Mucosa of stomach (tissue), 1 donor: Measurements from ENCODE around the gene CAMSAP2.

Source experiments
- H3K27me3 ChIP-seq: one replicate; pipeline ENCODE4 v1.7.0; 2013; ENCODE audit warnings: mild to moderate bottlenecking, low read length; ENCODE audit not compliant: control insufficient read depth, insufficient read depth
- H3K36me3 ChIP-seq: one replicate; pipeline ENCODE4 v1.7.0; 2013; ENCODE audit warnings: low read length; ENCODE audit not compliant: control insufficient read depth, insufficient read depth
- H3K4me1 ChIP-seq: one replicate; pipeline ENCODE4 v1.7.0; 2013; ENCODE audit warnings: mild to moderate bottlenecking, low read length; ENCODE audit not compliant: control insufficient read depth, insufficient read depth
- H3K4me3 ChIP-seq: one replicate; pipeline ENCODE4 v1.7.0; 2013; ENCODE audit warnings: low read length
- H3K9ac ChIP-seq: one replicate; pipeline ENCODE4 v1.7.0; 2013; ENCODE audit warnings: mild to moderate bottlenecking, low read length, moderate library complexity
- H3K9me3 ChIP-seq: one replicate; pipeline ENCODE4 v1.7.0; 2013; ENCODE audit warnings: mild to moderate bottlenecking, low read length, moderate library complexity; ENCODE audit not compliant: control insufficient read depth
- donor health status: Pancreatic carcinoma.

The CAMSAP2 gene

DNA sequence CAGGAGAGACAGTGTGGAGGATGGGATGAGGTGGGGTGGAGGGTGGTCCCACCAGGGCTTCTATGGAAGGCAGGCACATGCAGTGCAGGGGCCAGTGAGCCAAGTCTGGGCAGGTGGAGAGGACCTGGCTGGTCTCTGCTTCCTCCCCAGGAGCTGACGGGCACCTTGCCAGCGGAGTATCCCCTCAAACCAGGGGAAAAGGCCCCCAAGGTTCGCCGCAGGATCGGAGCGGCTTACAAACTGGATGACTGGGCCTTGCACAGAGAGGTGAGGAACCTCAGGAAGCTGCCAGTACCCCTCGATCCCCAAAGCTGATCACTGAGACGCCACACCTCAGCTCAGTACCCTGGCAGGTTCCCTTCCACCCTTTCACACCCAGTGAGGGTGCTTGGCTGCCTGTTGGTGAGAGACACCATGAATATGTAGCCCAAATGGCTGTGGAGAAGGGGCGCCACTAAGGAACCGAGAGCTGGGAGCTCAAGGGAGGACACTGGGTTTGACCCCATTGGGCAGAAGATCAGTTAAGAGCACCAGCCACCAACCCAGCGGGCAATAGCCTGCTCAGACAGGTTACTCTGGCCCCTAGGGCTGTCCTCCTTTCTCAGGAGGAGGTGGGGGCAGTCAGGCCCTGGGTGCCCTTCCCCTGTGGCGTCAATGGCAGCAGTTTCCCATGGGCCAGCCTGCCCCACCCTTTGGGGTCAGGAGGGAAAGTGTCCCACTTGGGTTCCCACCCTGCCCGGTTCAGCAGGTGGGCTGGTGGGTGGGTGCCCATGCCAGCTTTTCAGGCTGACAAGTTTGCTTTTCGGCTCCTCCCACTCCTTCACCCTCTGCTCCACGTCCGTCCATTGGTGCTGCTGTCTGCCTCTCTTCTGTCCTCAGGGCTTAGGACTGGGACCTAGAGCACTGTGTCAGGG lies 161.5 kb downstream of the CAMSAP2 start:
- Histone ChIP-seq H3K9me3 (no peaks in the 10 kb centered on the region), H3K9ac (no peak overlapping the region), H3K27me3 (no peaks in the 10 kb centered on the region), H3K4me1 (peaks cover 72% of the 10 kb centered on the region), H3K36me3 (peaks cover 32% of the 10 kb centered on the region), H3K4me3 (no peak overlapping the region)

DNA sequence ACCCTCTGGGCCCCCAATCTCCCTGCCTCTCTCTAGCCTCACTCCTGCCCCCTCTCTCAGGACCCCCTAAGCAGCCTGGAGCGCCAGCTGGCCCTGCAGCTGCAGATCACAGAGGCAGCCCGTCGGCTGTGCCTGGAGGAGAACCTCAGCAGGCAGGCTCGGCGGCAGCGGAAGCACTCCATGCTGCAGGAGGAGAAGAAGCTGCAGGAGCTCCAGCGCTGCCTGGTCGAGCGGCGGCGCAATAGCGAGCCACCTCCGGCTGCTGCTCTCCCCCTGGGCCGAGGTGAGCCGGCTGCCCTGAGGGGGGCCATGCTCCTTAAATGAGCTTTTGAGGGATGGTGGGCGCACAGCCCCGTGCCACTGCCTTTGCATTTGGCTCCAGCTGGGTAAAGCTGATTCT lies 162.2 kb downstream of the CAMSAP2 start:
- no peak overlapping the region for H3K4me3 ChIP-seq
- H3K9me3 ChIP-seq: no peaks in the 10 kb centered on the region
- H3K4me1 ChIP-seq: peaks cover 79% of the 10 kb centered on the region
- no peaks in the 10 kb centered on the region for H3K27me3 ChIP-seq
- no peak overlapping the region for H3K9ac ChIP-seq
- H3K36me3 ChIP-seq: peaks cover 32% of the 10 kb centered on the region

DNA sequence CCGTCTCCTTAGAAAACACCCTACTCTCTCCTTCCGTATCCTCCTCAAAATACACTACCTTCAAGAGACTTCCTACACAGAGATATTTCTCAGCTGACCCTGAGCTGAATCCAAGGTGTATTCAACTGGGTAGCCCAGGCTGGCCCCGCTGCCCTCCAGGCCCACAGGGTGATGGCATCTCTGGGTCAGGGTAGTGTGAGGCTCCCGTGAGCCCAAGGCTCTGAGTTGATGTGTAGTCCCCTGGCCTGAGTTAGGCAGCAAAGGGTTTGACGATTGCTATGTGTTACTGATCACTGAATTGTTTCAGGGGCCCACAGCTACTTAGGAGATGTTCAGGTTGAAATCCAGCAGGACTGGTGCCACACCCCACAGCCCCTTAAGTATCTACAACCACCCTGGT lies 162.7 kb downstream of the CAMSAP2 start:
- H3K9ac ChIP-seq: no peak overlapping the region
- H3K4me1 ChIP-seq: peaks cover 83% of the 10 kb centered on the region
- peaks cover 32% of the 10 kb centered on the region for H3K36me3 ChIP-seq
- H3K4me3 ChIP-seq: no peak overlapping the region
- H3K27me3 ChIP-seq: no peaks in the 10 kb centered on the region
- no peaks in the 10 kb centered on the region for H3K9me3 ChIP-seq

DNA sequence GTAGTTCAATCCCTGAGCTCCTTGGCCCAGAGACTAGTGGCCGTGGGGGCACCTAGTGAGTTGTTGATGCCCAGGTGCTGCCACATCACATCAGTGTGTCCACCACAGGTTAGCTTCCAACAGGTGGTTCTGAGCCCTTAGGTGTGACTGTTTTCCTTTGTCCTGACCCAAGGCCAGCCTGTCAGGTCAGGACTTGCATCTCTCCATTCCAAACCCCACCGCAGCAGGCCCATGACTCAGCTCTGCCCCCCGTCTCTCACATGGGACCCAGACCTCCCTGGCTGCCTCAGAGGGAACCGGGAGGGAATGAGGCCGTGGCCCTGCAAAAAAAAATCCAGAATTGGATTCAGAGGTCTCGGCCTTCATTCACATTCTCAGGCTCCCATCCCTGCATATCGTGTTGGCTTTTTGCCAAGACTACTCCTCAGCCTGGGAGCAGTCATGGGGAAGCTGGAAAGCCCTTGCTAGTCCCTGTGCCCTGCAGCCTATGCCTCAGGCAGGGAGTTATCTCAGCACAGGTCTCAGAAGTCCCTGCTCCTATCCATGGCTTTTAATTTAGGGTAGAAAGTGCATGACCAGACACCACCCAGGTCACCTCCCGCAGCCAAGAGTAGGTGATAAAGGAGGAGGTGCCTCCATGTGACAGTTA lies 163.2 kb downstream of the CAMSAP2 start:
- H3K27me3 ChIP-seq: no peaks in the 10 kb centered on the region
- H3K36me3 ChIP-seq: peaks cover 38% of the 10 kb centered on the region
- no peak overlapping the region for H3K4me3 ChIP-seq
- no peak overlapping the region for H3K9ac ChIP-seq
- no peaks in the 10 kb centered on the region for H3K9me3 ChIP-seq
- H3K4me1 ChIP-seq: peaks cover 89% of the 10 kb centered on the region

DNA sequence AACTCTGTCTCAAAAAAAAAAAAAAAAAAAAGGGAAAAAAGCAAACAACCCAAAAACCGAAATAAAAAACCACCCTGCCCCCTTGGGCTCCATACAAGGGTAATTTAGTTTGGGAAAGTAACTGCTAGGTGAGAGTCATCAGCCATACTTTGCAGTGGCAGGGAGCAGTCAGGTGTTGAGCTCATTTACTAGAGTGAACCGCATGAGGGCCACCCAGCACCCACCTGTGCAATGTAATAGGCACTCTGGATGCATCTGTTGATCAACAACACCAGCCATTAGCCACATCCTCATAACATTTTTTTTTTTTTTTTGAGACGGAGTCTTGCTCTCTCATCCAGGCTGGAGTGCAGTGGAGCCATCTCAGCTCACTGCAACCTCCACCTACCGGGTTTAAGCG lies 165.1 kb downstream of the CAMSAP2 start:
- Histone ChIP-seq H3K4me1 (peaks cover 89% of the 10 kb centered on the region), H3K36me3 (peaks cover 35% of the 10 kb centered on the region), H3K9ac (no peak overlapping the region), H3K9me3 (no peaks in the 10 kb centered on the region), H3K4me3 (no peak overlapping the region), H3K27me3 (no peaks in the 10 kb centered on the region)

DNA sequence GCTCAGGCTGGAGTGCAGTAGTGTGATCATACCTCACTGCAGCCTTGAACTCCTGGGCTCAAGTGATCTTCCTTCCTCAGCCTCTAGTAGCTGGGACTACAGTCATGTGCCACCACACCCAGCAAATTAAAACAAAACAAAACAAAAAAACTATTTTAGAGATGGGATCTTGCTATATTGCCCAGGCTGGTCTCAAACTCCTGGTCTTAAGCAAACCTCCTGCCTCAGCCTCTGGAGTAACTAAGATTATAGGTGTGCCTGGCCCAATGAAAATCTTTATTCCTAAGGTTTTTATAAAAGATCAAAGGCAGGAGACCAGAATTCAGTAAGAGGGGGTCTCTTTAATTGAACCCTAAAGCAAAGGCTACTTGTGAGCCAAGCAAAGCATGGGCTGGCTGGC lies 166.1 kb downstream of the CAMSAP2 start:
- no peak overlapping the region for H3K9ac ChIP-seq
- no peaks in the 10 kb centered on the region for H3K9me3 ChIP-seq
- peaks cover 37% of the 10 kb centered on the region for H3K36me3 ChIP-seq
- no peak overlapping the region for H3K4me3 ChIP-seq
- H3K27me3 ChIP-seq: no peaks in the 10 kb centered on the region
- peaks cover 89% of the 10 kb centered on the region for H3K4me1 ChIP-seq

DNA sequence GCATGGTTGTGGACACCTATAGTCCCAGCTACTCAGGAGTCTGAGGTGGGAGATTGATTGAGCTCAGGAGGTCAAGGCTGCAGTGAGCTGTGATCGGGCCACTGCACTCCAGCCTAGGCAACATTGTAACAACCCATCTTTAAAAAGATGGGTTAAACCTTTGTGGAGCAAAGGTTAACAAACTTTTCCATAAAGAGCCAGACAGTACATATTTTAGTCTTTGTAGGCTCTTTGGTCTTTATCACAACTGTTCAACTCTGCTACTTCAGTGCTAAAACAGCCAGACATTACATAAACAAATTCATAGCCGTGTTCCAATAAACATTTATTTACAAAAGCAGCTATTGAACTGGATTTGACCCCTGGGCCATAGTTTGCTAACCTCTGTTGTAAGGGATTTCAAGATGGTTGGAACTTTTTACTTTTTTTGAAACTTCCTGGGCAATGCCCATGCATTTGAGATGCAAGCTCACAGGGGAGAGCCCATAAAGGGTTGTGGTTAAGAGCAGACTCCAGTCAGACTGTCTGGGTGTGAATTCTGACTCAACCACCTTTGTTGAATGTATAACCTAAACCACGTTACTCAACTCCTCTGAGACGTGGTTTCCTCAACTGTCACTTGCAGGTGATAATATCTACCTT lies 166.8 kb downstream of the CAMSAP2 start:
- Histone ChIP-seq H3K27me3 (no peaks in the 10 kb centered on the region), H3K9ac (no peak overlapping the region), H3K4me3 (no peak overlapping the region), H3K36me3 (peaks cover 34% of the 10 kb centered on the region), H3K4me1 (peaks cover 84% of the 10 kb centered on the region), H3K9me3 (no peaks in the 10 kb centered on the region)

DNA sequence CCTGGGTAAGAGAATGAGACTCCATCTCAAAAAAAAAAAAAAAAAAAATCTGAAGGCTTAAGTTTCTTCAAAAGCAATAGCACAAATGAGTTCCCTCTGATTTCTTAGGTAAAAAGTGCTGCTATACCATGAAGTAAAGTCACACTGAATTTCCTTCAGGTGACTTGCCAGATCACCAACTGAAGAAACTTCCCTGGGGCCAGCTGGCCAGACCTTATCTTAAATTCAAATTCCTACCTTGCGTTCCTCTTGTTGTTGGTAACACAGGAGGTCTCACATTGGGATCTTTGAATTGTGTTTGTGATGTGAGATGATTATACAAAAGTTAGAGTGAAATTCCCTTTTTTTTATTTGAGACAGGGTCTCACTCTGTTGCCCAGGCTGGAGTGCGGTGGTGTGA lies 167.8 kb downstream of the CAMSAP2 start:
- Histone ChIP-seq H3K4me3 (no peak overlapping the region), H3K27me3 (no peaks in the 10 kb centered on the region), H3K9me3 (no peaks in the 10 kb centered on the region), H3K4me1 (peaks cover 79% of the 10 kb centered on the region), H3K9ac (peak overlapping the region; percentile 18), H3K36me3 (peaks cover 29% of the 10 kb centered on the region)

DNA sequence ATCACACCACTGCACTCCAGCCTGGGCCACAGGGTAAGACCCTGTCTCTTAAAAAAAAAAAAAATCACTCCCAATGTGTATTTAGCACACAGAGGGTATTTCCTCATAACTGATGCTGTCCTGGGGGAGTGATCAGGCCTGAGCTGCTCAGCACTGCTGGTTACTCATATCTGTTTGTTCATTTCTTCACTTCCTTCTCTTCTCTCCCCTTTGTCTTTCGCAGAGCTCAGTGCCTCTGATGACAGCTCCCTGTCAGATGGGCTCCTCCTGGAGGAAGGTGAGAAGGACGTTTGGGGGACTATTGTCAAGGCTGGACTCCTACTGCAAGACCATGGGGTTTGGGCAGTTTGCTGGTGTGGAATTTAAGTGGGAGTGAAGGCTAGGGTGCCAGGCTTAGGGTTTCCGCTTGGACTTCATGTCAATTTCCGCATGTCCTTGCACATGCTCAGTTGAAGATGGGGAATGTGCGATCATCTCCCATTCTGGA lies 169.0 kb downstream of the CAMSAP2 start:
- H3K4me3 ChIP-seq: no peak overlapping the region
- H3K27me3 ChIP-seq: no peaks in the 10 kb centered on the region
- H3K4me1 ChIP-seq: peaks cover 75% of the 10 kb centered on the region
- H3K9ac ChIP-seq: peak overlapping the region; percentile 18
- no peaks in the 10 kb centered on the region for H3K9me3 ChIP-seq
- H3K36me3 ChIP-seq: peaks cover 28% of the 10 kb centered on the region

DNA sequence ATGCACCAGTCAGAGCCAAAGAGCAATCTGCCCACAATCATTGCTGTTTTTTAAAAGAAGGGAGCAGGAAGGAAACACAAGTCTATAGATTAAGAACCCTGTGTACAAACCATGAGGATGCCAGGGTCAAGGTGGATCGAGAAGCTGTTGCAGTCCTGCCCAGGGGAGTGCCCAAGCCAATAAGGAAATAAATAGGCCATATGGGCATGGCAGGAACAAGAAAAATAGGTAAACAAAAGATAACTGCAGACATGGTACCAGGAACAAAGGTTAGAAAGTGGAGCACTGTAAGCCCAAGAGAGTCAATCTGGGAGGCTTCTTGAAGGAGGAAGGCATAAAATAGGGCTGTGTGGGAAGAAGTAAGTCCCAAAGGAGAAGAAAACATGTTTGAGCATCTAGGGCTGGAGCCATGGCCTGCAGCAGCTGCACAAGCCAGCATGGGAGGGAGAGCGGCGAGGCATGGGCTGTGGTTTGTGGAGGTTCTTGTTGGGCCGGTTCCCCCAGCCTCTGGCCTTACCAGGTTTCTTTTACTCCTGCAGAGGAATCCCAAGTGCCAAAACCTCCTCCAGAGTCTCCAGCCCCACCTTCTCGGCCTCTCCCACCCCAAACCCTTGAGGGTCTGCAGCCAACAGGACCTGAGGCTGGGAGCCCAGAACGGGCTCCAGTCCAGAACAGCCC lies 169.6 kb downstream of the CAMSAP2 start:
- H3K9me3 ChIP-seq: no peaks in the 10 kb centered on the region
- H3K27me3 ChIP-seq: no peaks in the 10 kb centered on the region
- no peak overlapping the region for H3K4me3 ChIP-seq
- peak overlapping the region; percentile 49 for H3K9ac ChIP-seq
- H3K36me3 ChIP-seq: peaks cover 28% of the 10 kb centered on the region
- H3K4me1 ChIP-seq: peaks cover 77% of the 10 kb centered on the region

DNA sequence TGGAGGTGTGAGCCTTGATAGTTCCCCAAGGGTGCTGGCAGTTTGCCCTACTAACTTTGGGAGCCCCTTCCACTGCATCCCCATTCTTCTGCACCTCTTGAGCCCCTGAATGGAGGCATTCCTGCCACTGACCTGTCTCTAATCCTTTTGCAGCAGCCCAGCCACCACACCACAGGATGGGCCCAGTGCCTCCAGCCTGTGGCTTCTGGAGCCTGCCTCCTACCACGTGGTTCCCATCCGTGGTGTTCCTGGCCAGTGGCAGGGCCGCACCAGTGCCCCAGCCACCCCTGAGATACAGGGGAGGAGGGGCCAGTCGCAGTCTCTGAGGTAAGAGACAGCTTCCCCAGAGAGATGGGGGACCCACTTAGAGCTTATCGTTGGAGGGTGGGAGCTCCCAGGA lies 170.4 kb downstream of the CAMSAP2 start:
- Histone ChIP-seq H3K4me3 (no peak overlapping the region), H3K9ac (peak overlapping the region; percentile 49), H3K27me3 (no peaks in the 10 kb centered on the region)

More for the DNA sequence above, 170.4 kb downstream of the CAMSAP2 start:
- H3K9me3 ChIP-seq: no peaks in the 10 kb centered on the region
- peaks cover 28% of the 10 kb centered on the region for H3K36me3 ChIP-seq
- H3K4me1 ChIP-seq: peaks cover 77% of the 10 kb centered on the region
